ENCODE measurements around the gene DNAJB7.

- TF ChIP-seq, protein P1, sequence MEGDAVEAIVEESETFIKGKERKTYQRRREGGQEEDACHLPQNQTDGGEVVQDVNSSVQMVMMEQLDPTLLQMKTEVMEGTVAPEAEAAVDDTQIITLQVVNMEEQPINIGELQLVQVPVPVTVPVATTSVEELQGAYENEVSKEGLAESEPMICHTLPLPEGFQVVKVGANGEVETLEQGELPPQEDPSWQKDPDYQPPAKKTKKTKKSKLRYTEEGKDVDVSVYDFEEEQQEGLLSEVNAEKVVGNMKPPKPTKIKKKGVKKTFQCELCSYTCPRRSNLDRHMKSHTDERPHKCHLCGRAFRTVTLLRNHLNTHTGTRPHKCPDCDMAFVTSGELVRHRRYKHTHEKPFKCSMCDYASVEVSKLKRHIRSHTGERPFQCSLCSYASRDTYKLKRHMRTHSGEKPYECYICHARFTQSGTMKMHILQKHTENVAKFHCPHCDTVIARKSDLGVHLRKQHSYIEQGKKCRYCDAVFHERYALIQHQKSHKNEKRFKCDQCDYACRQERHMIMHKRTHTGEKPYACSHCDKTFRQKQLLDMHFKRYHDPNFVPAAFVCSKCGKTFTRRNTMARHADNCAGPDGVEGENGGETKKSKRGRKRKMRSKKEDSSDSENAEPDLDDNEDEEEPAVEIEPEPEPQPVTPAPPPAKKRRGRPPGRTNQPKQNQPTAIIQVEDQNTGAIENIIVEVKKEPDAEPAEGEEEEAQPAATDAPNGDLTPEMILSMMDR (IDR thresholded peaks at IDR 0.05), result no peak
- no peak for TF ChIP-seq EZH2 (IDR thresholded peaks at IDR 0.05)
Observed at GRCh38 chr22:40855071-40855978, 6.6 kb downstream of the DNAJB7 start.

All from neural progenitor cell (in vitro differentiated cells).